HEK293 (cell line): Measurements from ENCODE around the gene SLC7A10.

Experiments
- HIC1 ChIP-seq: fragments of 450-650 bp; formaldehyde crosslinking; IDR thresholded peaks from 2 replicates; pipeline ENCODE4 v1.5.1; 2016; ENCODE audit warnings: missing biosample characterization, missing genetic modification characterization
- SETDB1 ChIP-seq: IDR thresholded peaks from one replicate; pipeline ENCODE4 v1.6.1; 2017; ENCODE audit warnings: mild to moderate bottlenecking, low read length, moderate library complexity, mixed read lengths; ENCODE audit not compliant: insufficient read length
- ZNF274 ChIP-seq, 2 experiments: fragments of 200-500 bp in 1 of 2; fragments of 450-650 bp in 1 of 2; sonication (Bioruptor generic) in 1 of 2; formaldehyde crosslinking in 1 of 2; IDR thresholded peaks; 2 replicates each; pipeline versions ENCODE4 v1.5.1 to v1.6.1; 2014 to 2016; ENCODE audit warnings: borderline replicate concordance in 1 of 2, inconsistent platforms in 1 of 2, low read length in 1 of 2, missing biosample characterization in 1 of 2, missing genetic modification characterization in 1 of 2
- ZNF473 ChIP-seq: fragments of 450-650 bp; formaldehyde crosslinking; IDR thresholded peaks from 2 replicates; pipeline ENCODE4 v1.5.1; 2017; ENCODE audit warnings: missing biosample characterization, missing genetic modification characterization
- ZNF654 ChIP-seq: fragments of 450-650 bp; formaldehyde crosslinking; IDR thresholded peaks from 2 replicates; pipeline ENCODE4 v1.5.1; 2016; ENCODE audit warnings: low read depth, missing biosample characterization, missing genetic modification characterization
- TF ChIP-seq, protein P1 (sequence below): fragments of 450-650 bp; formaldehyde crosslinking; IDR thresholded peaks from 2 replicates; pipeline ENCODE4 v1.5.1; 2016; ENCODE audit warnings: missing biosample characterization, missing genetic modification characterization
- TF ChIP-seq, protein P2 (sequence below): fragments of 450-650 bp; formaldehyde crosslinking; IDR thresholded peaks from 2 replicates; pipeline ENCODE4 v1.5.1; 2016; ENCODE audit warnings: missing biosample characterization, missing genetic modification characterization

DNA sequence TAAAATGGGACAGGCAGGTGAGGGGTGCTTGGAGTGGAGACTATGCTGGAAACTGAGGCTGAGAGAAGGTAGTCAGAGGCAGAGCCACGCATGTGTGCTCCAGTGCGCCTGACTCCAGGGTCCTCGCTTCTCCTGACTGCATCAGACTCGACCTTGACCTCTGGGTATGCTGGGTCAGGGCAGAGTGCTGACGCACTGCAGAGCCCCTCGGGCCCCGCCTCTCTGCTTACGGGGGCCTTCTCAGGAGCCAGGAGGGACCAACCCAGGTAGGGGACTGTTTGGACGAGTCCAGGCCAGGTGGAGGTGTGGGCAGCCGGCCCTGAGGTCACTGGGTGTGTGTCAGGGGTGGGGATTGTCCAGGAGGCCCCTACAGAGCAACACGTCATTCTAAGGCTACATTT is 22.9 kb upstream of the SLC7A10 start:
- TF ChIP-seq, protein P1, sequence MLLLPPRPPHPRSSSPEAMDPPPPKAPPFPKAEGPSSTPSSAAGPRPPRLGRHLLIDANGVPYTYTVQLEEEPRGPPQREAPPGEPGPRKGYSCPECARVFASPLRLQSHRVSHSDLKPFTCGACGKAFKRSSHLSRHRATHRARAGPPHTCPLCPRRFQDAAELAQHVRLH = no peak
- TF ChIP-seq, protein P2, sequence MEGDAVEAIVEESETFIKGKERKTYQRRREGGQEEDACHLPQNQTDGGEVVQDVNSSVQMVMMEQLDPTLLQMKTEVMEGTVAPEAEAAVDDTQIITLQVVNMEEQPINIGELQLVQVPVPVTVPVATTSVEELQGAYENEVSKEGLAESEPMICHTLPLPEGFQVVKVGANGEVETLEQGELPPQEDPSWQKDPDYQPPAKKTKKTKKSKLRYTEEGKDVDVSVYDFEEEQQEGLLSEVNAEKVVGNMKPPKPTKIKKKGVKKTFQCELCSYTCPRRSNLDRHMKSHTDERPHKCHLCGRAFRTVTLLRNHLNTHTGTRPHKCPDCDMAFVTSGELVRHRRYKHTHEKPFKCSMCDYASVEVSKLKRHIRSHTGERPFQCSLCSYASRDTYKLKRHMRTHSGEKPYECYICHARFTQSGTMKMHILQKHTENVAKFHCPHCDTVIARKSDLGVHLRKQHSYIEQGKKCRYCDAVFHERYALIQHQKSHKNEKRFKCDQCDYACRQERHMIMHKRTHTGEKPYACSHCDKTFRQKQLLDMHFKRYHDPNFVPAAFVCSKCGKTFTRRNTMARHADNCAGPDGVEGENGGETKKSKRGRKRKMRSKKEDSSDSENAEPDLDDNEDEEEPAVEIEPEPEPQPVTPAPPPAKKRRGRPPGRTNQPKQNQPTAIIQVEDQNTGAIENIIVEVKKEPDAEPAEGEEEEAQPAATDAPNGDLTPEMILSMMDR (tag by site-specific recombination) = no peak
- TF ChIP-seq ZNF473 (tag by site-specific recombination) (no peak), SETDB1 (no peak), HIC1 (tag by site-specific recombination) (no peak), ZNF274 (IDR thresholded peaks at IDR 0.05; ENCODE audit: low read length) (no peak), ZNF274 (tag by site-specific recombination; IDR thresholded peaks at IDR 0.05; ENCODE audit: borderline replicate concordance) (no peak), ZNF654 (tag by site-specific recombination) (no peak)
